NCI-H2029 (cell line): ENCODE data around the gene FMO2.

Experiments
- DNase-seq: peaks from one replicate; lab custom pipeline; 2025; lab: John Stamatoyannopoulos, UW

The FMO2 gene

GRCh38 chr1:171174560-171175294 lies 10.4 kb upstream of the FMO2 start:
- no peak for DNase-seq

GRCh38 chr1:171177261-171177660 lies 7.8 kb upstream of the FMO2 start:
- DNase-seq: no peak

- no peak for DNase-seq
Observed at GRCh38 chr1:171179318-171180227, 5.5 kb upstream of the FMO2 start.

DNA sequence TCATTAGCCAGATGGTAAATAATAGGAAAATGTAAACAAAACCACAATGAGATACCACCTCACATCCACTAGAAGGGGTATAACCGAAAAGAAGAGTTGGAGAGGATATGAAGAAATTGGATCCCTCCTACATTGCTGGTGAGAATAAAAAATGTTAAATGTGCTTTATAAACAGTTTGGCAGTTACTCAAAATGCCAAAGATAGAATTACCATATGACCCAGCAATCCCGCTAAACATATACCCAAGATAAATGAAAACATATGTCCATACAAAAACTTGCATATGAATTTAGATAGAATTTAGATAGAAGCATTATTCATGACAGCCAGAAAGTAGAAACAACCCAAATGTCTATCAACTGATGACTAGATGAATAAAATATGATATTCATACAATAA lies 4.4 kb upstream of the FMO2 start:
- DNase-seq: no peak

GRCh38 chr1:171188388-171189266 lies 3.5 kb downstream of the FMO2 start:
- DNase-seq: no peak

- DNase-seq: no peak
Observed at GRCh38 chr1:171191992-171192391, 6.9 kb downstream of the FMO2 start.

- DNase-seq: no peak
Observed at GRCh38 chr1:171195767-171196166, 10.7 kb downstream of the FMO2 start.

DNA sequence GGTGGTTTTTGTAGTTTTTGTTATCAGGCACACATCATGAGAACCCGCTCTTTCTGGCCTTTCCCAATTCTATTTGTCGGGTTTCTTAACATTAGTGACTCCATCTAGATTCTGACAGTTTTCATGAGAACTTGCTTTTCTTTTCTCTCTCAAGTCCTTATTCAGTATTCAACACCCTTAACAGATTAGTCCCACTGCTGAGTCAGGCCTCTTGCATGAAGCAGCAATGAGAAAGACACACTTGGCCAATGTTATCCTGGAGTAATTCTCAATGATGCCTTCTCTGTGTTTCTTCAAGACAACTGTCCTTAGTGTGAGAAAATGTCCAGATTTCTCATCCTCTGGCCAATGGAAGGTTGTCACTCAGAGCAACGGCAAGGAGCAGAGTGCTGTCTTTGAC lies 11.3 kb downstream of the FMO2 start:
- DNase-seq: no peak

DNA sequence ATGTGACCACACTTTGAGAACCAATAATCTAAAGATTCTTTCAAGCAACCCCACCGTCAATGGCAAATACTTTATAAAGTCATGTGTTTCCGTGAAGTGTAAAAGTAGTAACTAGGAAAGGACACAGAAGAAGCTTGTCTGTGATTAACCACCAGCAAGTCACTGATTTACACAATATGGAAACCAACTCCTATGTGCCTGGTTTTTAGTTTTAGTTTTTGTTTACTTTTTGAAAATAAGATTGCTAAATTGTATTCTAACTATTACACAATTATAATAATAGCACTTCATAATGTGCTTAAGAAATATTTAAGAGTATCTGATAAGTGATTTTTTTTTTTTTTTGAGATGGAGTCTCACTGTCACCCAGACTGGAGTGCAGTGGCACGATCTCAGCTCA lies 13.0 kb downstream of the FMO2 start:
- no peak for DNase-seq

DNA sequence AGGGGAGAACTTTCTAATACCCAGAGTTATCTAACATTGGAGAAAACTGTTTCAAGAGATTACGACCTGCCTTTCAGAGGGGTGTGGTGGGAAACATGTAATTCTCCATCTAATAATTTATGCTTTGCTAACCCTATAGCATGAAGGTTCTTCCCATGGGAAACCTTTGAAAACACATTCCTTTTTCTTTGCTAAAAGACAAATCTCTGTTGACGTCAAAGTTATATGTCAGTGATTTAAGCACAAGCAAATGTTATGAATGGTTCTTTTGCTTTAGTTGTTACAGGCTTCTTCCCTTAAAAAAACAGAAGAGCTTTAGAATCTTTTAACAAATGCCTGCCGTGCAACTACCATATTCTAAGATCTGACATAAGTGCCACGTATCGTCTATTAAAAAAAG lies 19.2 kb downstream of the FMO2 start:
- DNase-seq: no peak

DNA sequence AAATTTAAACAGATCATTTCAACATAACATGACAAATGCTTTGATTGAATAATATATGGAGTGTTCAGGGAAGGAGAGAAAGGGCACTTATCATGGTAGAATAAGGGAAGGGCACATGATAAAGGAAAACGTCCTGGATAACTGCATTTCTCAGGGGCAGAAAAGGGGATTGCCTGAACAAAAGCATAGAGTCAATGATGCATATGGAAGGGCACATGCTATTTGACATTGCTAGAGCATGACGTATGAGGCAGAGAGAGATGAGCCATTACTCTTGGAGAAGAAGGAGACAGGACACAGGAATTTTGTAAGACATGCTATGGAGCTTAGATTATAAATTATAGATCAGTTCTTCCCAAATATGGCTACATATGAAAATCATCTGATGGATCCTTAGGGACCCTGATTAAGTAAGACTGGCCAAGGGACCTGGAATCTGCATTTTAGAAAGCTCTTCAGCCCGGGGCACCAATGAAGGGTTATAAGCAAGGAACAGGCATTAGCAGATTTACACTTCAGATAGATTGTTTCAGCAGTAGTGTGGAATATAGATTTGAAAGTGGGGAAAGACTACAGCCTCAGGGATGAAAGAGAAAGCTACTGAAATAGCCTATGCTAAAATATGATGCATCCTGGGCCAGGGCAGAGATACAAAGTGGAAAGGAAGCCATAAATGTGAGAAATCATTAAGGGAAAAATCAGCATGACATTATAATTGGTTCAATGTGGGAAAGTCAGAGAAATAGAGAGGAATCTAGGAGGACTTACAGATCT lies 21.3 kb downstream of the FMO2 start:
- DNase-seq: no peak

DNA sequence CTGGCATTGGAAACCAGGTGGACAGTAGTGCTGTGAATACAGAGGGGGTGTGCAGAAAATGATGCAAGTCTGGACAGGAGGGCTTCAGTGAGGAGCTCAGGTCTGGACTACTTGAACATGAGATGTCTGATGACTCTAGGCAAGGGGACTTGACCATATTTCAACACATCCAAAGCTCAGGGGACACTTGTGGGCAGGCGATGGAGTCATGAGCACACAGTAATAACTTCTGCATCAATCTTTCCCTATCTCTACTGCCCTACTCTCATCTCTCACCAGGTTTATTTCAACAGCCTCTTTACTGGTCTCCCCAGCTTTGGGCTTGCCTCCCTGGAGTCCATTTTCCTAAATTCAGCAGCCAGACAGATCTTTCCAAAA lies 21.9 kb downstream of the FMO2 start:
- no peak for DNase-seq

DNA sequence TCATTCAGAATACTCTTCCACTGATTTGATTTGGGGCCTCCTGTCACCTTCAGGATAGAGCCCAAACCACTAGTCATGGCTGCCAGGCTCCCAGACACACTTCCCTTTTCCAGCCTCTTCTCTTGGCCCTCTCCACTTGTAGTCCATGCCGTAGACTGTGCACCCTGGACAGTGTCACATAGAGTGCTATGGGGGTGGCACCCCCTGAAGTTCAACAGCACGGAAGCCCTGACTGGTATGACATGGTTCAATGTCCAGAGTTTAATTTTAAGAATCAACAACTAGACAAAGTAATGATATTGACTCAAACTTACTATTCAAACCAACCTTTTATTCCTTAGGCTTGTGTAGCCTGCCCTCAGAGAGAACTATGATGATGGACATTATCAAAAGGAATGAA lies 22.3 kb downstream of the FMO2 start:
- no peak for DNase-seq

- DNase-seq: no peak
Observed at GRCh38 chr1:171210355-171210754, 25.3 kb downstream of the FMO2 start.

GRCh38 chr1:171212607-171213351 lies 27.7 kb downstream of the FMO2 start:
- no peak for DNase-seq

DNA sequence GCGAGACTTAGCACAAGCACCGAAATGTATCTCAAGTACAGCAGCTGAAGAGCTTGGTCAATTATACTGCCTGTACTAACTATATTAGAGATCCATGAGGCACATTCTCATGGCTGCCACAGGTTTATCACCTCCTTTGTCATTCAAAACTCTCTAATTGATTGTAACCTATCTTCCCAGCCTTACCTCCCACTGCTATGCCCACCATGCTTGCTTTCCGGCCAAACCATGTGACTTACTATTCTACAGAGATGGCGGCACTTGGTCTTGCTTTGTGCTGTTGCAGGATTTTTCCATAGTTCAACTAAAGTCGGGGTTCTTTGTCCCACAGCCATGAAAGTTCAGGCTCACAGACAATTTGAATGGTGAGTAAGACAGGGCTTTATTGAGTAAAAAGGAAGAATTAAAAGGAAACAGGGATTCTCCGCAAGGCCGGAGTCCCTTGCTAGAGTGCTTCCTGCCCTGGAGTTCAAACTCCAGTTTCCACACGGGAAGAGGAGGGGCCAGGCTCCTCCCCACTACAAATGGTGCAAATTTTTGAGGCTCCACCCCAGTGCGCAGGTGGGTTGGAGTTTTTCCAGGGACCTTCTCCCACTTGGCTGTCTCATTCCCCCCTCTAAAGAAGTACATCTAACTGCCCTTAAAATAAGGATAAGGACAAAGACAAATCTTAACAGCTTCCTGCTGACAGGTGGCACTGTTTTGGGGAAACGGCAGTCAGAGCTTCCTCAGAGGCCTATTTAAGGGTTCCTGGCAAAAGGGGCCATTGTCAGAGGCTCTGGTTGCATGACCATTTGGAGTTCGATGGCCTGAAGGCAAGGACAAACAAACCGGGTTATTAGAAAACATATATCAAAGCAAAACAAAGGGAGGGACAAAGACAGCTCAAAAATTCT lies 28.7 kb downstream of the FMO2 start:
- no peak for DNase-seq

DNA sequence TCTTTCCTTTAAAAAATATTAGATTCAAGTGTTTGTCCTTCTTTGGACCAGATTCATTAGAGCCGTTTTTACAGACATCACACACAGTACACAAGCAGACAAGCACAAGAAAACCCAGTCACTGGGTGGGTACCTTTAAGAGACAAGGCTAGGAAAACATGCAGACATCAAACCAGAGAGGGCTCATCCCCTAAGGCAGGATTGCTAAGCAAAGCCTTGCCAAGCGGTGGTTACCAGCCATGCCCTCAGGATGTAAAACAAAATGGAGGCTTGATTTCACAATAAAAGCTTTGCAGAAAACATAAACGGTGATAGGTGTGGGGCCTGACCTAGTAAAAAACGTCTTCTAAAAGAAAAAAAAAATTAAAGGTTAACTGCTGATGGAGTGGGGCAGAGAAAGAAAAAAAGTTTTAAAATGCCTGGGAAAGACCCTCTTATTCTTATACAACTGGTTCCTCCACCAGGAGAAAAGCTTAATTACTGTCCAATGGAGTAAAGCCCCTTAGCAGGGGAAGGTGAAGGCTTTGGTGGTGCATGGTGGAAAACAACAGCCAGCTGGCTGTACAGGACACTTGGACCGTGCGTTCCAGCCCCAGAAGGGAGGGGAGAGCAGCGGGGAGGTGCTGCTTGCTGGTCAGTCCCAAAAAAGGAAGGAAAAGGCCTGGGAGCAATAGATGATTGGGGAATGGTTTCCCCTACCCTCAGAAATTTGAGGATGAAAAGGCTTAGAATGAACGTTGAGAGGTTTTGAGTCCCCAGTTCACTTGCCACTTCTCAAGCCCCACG lies 32.8 kb downstream of the FMO2 start:
- no peak for DNase-seq

GRCh38 chr1:171218661-171219060 lies 33.6 kb downstream of the FMO2 start:
- DNase-seq: no peak
